OCI-LY3 (cell line): ENCODE measurements around the gene SORBS1.

Source experiments
- H2AFZ ChIP-seq: fragments of 200-600, 300-600 bp; shearing (Covaris generic); 2 replicates; pipeline ENCODE4 v1.6.0; 2014; ENCODE audit warnings: antibody characterized with exemption, low read depth, low read length
- H3K27ac ChIP-seq: fragments of 200-600, 300-600 bp; sonication (generic); 2 replicates; pipeline ENCODE4 v1.5.1; 2014; ENCODE audit warnings: mild to moderate bottlenecking, low read length, moderate library complexity, mixed read lengths
- H3K27me3 ChIP-seq: fragments of 200-600, 300-600 bp; sonication (generic); 2 replicates; pipeline ENCODE4 v1.6.1; 2014; ENCODE audit warnings: low read depth, low read length, mixed read lengths
- H3K36me3 ChIP-seq: fragments of 200-600, 300-600 bp; sonication (generic); replicated peaks from 2 replicates; pipeline ENCODE3; 2014; ENCODE audit warnings: low read depth, low read length, mixed read lengths
- H3K4me1 ChIP-seq: fragments of 300-600, 200-600 bp; sonication (generic); 2 replicates; pipeline ENCODE4 v1.6.1; 2014; ENCODE audit warnings: low read length, mixed read lengths
- H3K4me2 ChIP-seq: fragments of 200-600, 300-600 bp; sonication (generic); 2 replicates; pipeline ENCODE4 v1.6.1; 2014; ENCODE audit warnings: low read length, mixed read lengths
- H3K4me3 ChIP-seq: fragments of 300-600, 200-600 bp; sonication (generic); 2 replicates; pipeline ENCODE4 v1.5.1; 2014; ENCODE audit warnings: antibody characterized with exemption, mild to moderate bottlenecking, low read length, moderate library complexity
- H3K79me2 ChIP-seq: fragments of 300-600, 200-600 bp; shearing (Covaris generic); 2 replicates; pipeline ENCODE4 v1.6.1; 2014; ENCODE audit warnings: mild to moderate bottlenecking, low read length, mixed read lengths
- H3K9ac ChIP-seq: fragments of 300-600, 200-600 bp; shearing (Covaris generic); 2 replicates; pipeline ENCODE4 v1.6.0; 2014; ENCODE audit warnings: mild to moderate bottlenecking, low read length, moderate library complexity
- H3K9me3 ChIP-seq: fragments of 200-600, 300-600 bp; shearing (Covaris generic); 2 replicates; pipeline ENCODE4 v1.6.1; 2014; ENCODE audit warnings: low read length, mixed read lengths; ENCODE audit not compliant: insufficient read depth
- H4K20me1 ChIP-seq: fragments of 200-600, 300-600 bp; sonication (generic); 2 replicates; pipeline ENCODE4 v1.6.1; 2016; ENCODE audit warnings: low read length, mixed read lengths; ENCODE audit not compliant: insufficient read depth
- CTCF ChIP-seq: fragments of 200-600, 300-600 bp; sonication (generic); IDR thresholded peaks from 2 replicates; pipeline ENCODE4 v1.5.1; 2014; ENCODE audit warnings: antibody characterized with exemption, low read length, low read depth
- EZH2phosphoT487 ChIP-seq: fragments of 200-600 bp; shearing (Covaris generic); IDR thresholded peaks from 2 replicates; pipeline ENCODE4 v1.6.1; 2018; ENCODE audit warnings: antibody characterized with exemption, mixed run types, low read depth

The SORBS1 gene

GRCh38 chr10:95285556-95285955 lies 275.6 kb downstream of the SORBS1 start:
- no peak overlapping the region for H3K4me2 ChIP-seq
- H3K27me3 ChIP-seq = peaks cover 16% of the 10 kb centered on the region
- no peak overlapping the region for H3K27ac ChIP-seq
- H3K4me3 ChIP-seq = no peak overlapping the region
- H3K36me3 ChIP-seq = no peaks in the 10 kb centered on the region
- H3K4me1 ChIP-seq = peaks cover 14% of the 10 kb centered on the region; the same call in 1 of the 2 replicates
- no peak overlapping the region for H3K9ac ChIP-seq
- TF ChIP-seq CTCF (no peak), EZH2phosphoT487 (no peak)
- no peak overlapping the region for H2AFZ ChIP-seq
- H4K20me1 ChIP-seq = no peaks in the 10 kb centered on the region
- no peaks in the 10 kb centered on the region for H3K9me3 ChIP-seq
- H3K79me2 ChIP-seq = no peaks in the 10 kb centered on the region

GRCh38 chr10:95284807-95285206 lies 276.4 kb downstream of the SORBS1 start:
- Histone ChIP-seq H2AFZ (no peak overlapping the region), H3K79me2 (no peaks in the 10 kb centered on the region), H3K9me3 (no peaks in the 10 kb centered on the region), H3K4me3 (no peak overlapping the region), H3K4me2 (no peak overlapping the region), H3K9ac (no peak overlapping the region), H4K20me1 (no peaks in the 10 kb centered on the region), H3K27ac (no peak overlapping the region), H3K27me3 (peaks cover 9% of the 10 kb centered on the region), H3K36me3 (no peaks in the 10 kb centered on the region), H3K4me1 (peaks cover 11% of the 10 kb centered on the region; the same call in 1 of the 2 replicates)
- no peak for TF ChIP-seq EZH2phosphoT487
- TF ChIP-seq CTCF = no peak

GRCh38 chr10:95282107-95282506 lies 279.1 kb downstream of the SORBS1 start:
- no peaks in the 10 kb centered on the region for H4K20me1 ChIP-seq
- H3K9me3 ChIP-seq = no peaks in the 10 kb centered on the region
- no peak overlapping the region for H3K27ac ChIP-seq
- no peak overlapping the region for H3K4me2 ChIP-seq
- H3K79me2 ChIP-seq = no peaks in the 10 kb centered on the region
- no peak overlapping the region for H3K4me3 ChIP-seq
- H3K27me3 ChIP-seq = no peaks in the 10 kb centered on the region
- H3K9ac ChIP-seq = no peak overlapping the region
- H2AFZ ChIP-seq = no peak overlapping the region
- H3K36me3 ChIP-seq = no peaks in the 10 kb centered on the region
- TF ChIP-seq EZH2phosphoT487 (no peak), CTCF (no peak)
- H3K4me1 ChIP-seq = no peaks in the 10 kb centered on the region

- Histone ChIP-seq H3K9me3 (no peaks in the 10 kb centered on the region), H2AFZ (no peak overlapping the region), H3K79me2 (no peaks in the 10 kb centered on the region), H3K36me3 (no peaks in the 10 kb centered on the region), H3K4me1 (no peaks in the 10 kb centered on the region), H3K4me2 (no peak overlapping the region), H3K27me3 (no peaks in the 10 kb centered on the region), H3K4me3 (no peak overlapping the region), H3K9ac (no peak overlapping the region), H3K27ac (no peak overlapping the region), H4K20me1 (no peaks in the 10 kb centered on the region)
- no peak for TF ChIP-seq EZH2phosphoT487
- no peak for TF ChIP-seq CTCF
These were observed 280.0 kb downstream of the SORBS1 start for GRCh38 chr10:95281206-95281605.
